ENCODE results near the gene ATP6V0A4.
"Not testable (repeated sequence)": the region's sequence is repeated elsewhere in the genome, so short reads cannot be mapped to it uniquely, and the experiment has no call there.

ATP6V0A4 gene

DNA sequence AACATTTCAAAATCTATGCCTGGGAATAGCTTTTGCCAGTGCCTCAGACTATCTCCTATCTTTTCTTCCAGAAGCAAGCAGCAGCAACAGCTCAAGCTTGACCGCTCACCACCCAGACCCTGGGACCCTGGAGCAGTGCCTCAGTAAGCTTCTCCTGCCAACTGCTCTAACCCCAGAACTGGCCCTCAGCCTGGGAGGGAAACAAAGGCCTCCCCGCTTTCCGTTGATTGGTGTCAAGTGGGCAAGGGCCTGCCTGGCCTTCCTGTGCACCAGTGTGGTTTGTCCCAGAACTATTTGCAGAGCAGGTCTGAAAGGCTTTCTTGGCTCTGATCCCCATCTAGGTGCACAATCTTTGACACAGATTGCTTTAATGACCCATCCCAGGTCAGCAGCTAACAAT, 3.3 kb upstream of the ATP6V0A4 start:
- no peak for DNase-seq

GRCh38 chr7:138799336-138800000, 1.5 kb upstream of the ATP6V0A4 start:
- no peak for DNase-seq

DNA sequence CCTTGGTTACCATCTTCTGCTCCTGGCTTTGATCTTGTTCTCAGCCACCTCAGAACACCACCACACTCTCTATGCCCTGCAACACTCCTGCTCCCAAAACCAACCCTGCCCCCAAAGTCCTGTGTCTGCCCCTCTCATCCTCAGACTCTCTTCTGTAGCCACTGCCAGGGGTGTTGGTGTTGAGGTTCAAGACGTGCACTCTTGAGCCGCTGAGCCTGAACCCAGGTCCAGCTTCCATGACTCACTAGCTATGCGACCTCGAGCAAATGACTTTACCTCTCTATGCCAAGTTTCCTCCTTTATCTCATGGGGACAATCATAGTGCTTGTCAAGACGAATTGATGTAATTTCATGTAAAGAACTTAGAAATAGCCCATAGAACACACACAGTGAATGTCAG, 840 bp upstream of the ATP6V0A4 start:
- DNase-seq: no peak

- DNase-seq: not testable (repeated sequence)
Observed at GRCh38 chr7:138797046-138797445, 950 bp downstream of the ATP6V0A4 start.

DNA sequence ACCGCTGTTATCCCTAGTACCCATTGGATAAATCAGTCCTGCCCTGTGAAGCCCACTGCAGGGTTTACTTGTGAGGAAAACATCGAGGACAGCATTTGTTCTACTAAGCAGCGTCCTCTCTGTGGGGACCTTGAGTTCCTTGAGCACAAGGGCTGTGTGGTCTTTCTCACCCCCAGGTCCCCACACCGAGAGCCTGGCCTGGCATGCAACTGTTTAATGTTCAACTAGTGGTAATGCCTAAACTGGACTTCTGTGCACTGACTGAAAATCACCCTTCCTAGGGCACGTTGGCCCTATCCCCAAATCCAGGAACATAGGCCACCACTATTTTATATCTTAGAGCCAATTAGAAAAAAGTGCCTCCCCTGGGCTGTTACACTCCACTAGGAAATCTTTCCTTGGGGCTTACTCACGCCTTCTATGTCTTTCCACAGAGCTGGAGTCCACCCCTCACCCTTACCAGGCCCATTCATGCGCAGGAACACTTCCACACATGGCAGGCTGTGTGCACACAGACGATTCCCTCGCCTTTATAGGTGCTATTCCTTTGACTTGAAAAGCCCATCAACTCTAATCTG, 1.9 kb downstream of the ATP6V0A4 start:
- no peak for DNase-seq

DNA sequence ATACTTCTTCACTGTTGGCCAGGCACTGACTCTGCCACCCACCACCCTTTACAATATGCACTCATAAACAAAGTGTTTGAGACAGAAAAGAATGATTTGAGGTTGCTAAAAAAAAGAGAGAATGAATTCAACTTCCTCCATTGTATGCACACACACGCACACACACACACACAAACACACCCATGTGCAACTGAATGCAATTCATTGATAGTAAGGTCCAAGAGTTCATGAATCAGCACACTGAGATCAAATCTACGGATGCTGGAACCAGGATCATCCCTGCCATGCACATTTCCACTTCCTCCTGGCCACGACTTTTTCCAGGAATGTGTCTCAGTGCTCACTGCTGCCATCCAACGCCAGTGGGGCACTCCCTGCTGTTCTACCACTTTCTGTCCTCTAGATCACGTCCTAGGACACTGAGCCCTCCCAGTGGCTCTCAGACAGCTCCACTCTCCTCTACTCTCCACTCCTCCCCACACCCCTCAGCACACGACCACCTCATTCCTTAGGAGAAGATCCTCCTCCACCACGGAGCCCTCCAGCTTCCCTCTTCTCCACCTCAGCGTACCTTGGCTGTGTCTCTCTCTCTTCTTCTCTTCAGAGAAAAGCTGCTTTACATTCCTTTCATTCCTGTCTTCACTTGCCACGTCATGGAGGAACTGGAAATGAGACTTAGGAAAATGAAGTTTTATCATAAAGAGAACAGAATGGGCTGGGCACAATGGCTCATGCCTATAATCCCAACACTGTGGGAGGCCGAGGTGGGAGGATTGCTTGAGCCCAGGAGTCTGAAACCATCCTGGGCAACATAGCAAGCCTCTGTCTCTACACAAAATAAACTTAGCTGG, 12.2 kb downstream of the ATP6V0A4 start:
- DNase-seq: no peak

DNA sequence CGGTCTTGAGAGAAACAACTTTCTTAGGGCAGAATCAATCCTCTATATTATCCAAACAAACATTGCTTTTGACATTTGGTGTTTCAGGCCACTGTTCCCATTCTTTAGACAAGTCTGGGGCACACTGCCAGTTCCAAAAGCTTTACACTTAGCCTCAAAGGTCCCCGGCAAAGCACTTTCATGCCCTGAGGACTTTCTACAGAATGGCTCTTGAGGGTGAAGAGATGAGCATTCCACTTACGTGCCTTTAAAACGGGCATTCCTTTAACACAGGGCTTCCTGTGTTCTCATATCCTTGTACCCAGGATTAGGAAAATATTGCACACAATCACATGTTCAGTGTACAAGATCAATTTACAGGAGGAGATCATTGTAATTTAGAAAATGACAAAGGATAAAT, 13.3 kb downstream of the ATP6V0A4 start:
- no peak for DNase-seq

- no peak for DNase-seq
Observed at GRCh38 chr7:138781004-138781403, 17.0 kb downstream of the ATP6V0A4 start.

DNA sequence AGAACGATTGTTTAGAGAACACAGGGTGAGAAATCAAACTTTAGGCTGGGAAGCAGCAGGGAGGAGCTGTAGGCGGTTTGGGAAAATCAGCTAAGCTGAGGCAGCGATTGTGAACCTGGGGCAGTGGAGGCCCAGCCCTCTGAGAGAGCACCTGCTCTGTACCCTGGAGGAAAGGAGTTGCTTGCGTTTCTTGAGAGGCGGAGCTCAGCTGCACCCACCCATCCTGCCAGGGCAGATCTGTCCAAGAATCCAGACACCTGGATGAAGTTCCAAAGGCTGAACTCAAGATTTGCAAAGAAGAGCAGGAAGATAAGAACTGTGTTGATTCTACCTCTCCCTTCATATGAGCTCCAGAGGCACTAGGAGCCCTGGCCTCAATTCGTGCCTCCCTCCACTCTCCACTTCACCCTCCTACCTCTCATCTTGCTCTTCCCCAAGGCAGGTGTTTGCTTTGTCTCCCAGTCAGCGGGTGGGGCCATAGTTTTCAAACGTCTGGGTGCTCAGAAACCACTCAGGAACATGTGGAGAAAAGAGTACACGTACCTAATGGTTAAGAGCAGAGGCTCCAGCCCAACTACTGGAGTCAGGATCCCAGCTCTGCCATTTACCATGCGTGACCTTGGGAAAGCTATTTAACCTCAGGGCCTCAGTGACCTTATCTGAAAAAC, 21.7 kb downstream of the ATP6V0A4 start:
- no peak for DNase-seq

- no peak for DNase-seq
Observed at GRCh38 chr7:138773817-138774216, 24.2 kb downstream of the ATP6V0A4 start.

- DNase-seq: no peak
Observed at GRCh38 chr7:138773176-138773575, 24.8 kb downstream of the ATP6V0A4 start.

- no peak for DNase-seq
Observed at GRCh38 chr7:138770904-138771303, 27.1 kb downstream of the ATP6V0A4 start.

DNA sequence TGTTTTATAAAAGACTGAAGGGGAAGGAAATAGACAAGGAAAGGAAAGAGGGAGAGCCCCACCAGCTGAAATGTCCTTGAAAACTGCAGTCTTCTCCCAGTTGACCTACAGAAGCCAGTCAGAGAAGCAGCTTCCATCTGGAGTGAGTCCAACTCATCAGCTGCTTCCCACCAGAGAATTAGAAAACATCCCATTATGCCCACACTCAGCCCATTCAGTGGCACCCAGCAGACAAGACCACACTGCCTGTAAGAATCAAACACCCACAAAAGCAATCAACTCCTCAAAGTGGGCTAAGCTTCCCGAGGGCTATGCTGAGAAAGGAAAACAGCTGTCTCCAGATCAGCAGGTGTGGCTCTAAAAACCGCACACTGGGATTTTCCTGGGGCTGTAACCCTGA, 29.8 kb downstream of the ATP6V0A4 start:
- DNase-seq: no peak

- no peak for DNase-seq
Observed at GRCh38 chr7:138756591-138757242, 41.3 kb downstream of the ATP6V0A4 start.

- DNase-seq: no peak
Observed at GRCh38 chr7:138755842-138756590, 42.0 kb downstream of the ATP6V0A4 start.

DNA sequence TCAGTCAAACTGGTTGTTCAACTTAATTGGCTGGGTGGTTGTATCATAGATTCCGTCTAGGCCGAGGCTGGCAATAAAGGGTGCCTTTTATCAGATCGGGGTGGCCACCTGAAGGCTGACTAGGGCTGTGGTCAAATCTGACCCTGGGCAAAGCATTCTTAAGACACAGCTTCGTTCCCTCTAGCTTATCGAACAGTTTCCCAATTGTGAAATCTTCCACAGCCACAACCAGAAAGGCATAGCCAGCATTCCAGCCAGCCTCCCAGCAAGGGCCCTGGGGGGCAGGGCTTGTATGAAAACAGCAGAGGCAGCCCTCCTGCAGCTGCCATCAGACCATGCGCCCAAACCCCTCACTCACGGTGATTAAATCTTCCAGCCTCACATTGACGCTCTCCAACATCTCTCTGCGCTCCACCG, 42.7 kb downstream of the ATP6V0A4 start:
- DNase-seq: no peak

GRCh38 chr7:138753610-138754009, 44.4 kb downstream of the ATP6V0A4 start:
- DNase-seq: no peak

GRCh38 chr7:138753150-138753518, 44.9 kb downstream of the ATP6V0A4 start:
- DNase-seq: no peak

GRCh38 chr7:138752518-138753149, 45.4 kb downstream of the ATP6V0A4 start:
- no peak for DNase-seq

- no peak for DNase-seq
Observed at GRCh38 chr7:138750901-138751464, 47.0 kb downstream of the ATP6V0A4 start.

DNA sequence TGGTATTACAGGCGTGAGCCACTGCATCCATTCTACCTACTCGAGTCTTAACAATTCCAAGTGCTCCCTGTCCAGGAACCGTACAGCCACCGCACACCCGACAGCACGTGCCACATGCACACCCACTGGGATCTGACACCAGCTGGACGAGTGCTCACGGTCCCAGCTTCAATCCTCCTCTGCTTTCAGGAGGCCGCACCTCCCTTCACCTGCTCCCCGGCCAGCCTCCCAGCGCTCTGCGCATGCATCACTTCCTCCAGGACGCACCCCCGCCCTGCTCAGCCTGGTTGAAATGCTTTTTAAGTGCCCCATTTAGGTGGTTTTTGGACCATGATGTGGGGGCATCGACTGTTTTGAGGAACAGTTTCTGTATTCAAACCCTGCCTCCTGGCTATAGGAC, 47.5 kb downstream of the ATP6V0A4 start:
- DNase-seq: no peak

Measured in right forelimb (tissue), 1 donor.